Gastrocnemius medialis (tissue), 4 donors: ENCODE data around the gene HBS1L. TPM values are rescaled to one million over a fixed set of nuclear protein-coding genes. Genes with fewer than 3 reads are reported as not detected.
A peak's percentile ranks its signal among the peaks of the same experiment; 100 is the strongest.

ENCODE experiments used
- ATAC-seq, 2 donors: fragments of 150-250 bp; one replicate each; pipeline ENCODE4 v1.9.1; 2016
- DNase-seq, 2 donors: peaks; one replicate each; pipeline ENCODE4 v3.0.0-alpha.2; 2019
- H3K27ac ChIP-seq, 4 donors: fragments of 200-600 bp; sonication (generic); 1 replicate in 1 of 4; 2 replicates in 3 of 4; pipeline ENCODE4 v1.5.1; 2016 to 2018; ENCODE audit warnings: mild to moderate bottlenecking in 2 of 4, moderate library complexity in 1 of 4
- H3K27me3 ChIP-seq, 3 donors: fragments of 200-600 bp; sonication (generic) in 2 of 3; 1 replicate in 1 of 3; 2 replicates in 2 of 3; pipeline versions ENCODE4 v1.5.1 to v1.6.0; 2016 to 2019; ENCODE audit warnings: mild to moderate bottlenecking in 1 of 3, moderate library complexity in 1 of 3
- H3K36me3 ChIP-seq, 2 donors: fragments of 200-600 bp; sonication (generic) in 1 of 2; one replicate each; pipeline ENCODE4 v1.5.1; 2017 to 2018
- H3K4me1 ChIP-seq, 2 donors: fragments of 200-600 bp; sonication (generic) in 1 of 2; one replicate each; pipeline ENCODE4 v1.5.1; 2016 to 2017; ENCODE audit warnings: mild to moderate bottlenecking in 2 of 2
- H3K4me3 ChIP-seq, 4 donors: fragments of 200-600 bp; sonication (generic) in 3 of 4; 1 replicate in 1 of 4; 2 replicates in 3 of 4; pipeline ENCODE4 v1.5.1; 2016 to 2019; ENCODE audit warnings: mild to moderate bottlenecking in 2 of 4
- H3K9me3 ChIP-seq, 3 donors: fragments of 200-600 bp; sonication (generic) in 2 of 3; 1 replicate in 1 of 3; 2 replicates in 2 of 3; pipeline ENCODE4 v1.5.1; 2016 to 2019
- CTCF ChIP-seq, 5 experiments: fragments of 450-650 bp in 3 of 5; fragments of 200-600 bp in 2 of 5; sonication (generic) in 2 of 5; IDR thresholded peaks in 4 of 5; conservative IDR thresholded peaks in 1 of 5; 1 replicate in 4 of 5; 2 replicates in 1 of 5; pipeline ENCODE4 v1.5.1; 2016 to 2019; ENCODE audit warnings: antibody characterized with exemption in 5 of 5, mild to moderate bottlenecking in 3 of 5, moderate library complexity in 3 of 5
- POLR2A ChIP-seq, 2 donors: fragments of 450-650 bp; IDR thresholded peaks; one replicate each; pipeline ENCODE4 v1.6.1; 2017; ENCODE audit warnings: antibody characterized with exemption in 2 of 2, mild to moderate bottlenecking in 2 of 2, moderate library complexity in 2 of 2
- in situ Hi-C, 4 donors: fragments of 200-750 bp; cut with MboI; loops; one replicate each; pipeline versions ENCODE4 v1.15.0 to v1.8.0; 2017; ENCODE audit warnings: low sequenced_read_pairs in 4 of 4
- intact Hi-C: fragments of 100-400 bp; cut with DNase I; formaldehyde crosslinking; loops from one replicate; pipeline ENCODE4 v1.15.1; 2023; ENCODE audit warnings: low total_unique reads
- total RNA-seq, 4 donors: library from RNA; depleted of rRNA; stranded (reverse); fragments of >200 nt; gene quantifications; one replicate each; pipeline versions ENCODE4 v1.1.0 to v1.2.3, GENCODE V29; 2016

The HBS1L gene
- total RNA-seq = 100 to 1,000 TPM in 3 of 4 donors, 10 to 100 TPM in 1; 97.9 to 139 (median 120) TPM

- in situ Hi-C loops = no loop called here
- TF ChIP-seq POLR2A (IDR thresholded peaks at IDR 0.05) = peak; percentile 80 to 88
- no peak for TF ChIP-seq CTCF (IDR thresholded peaks at IDR 0.05 in 4 of 5, conservative IDR thresholded peaks at IDR 0.05 in 1 of 5)
- peak; percentile 92 to 96 for DNase-seq
These were observed at the start of gene HBS1L for GRCh38 chr6:135054569-135055498. Gene HBS1L, minus strand, starts transcription at chr6:135054822. Its CDS starts 131 bp downstream, at chr6:135054691.

DNA sequence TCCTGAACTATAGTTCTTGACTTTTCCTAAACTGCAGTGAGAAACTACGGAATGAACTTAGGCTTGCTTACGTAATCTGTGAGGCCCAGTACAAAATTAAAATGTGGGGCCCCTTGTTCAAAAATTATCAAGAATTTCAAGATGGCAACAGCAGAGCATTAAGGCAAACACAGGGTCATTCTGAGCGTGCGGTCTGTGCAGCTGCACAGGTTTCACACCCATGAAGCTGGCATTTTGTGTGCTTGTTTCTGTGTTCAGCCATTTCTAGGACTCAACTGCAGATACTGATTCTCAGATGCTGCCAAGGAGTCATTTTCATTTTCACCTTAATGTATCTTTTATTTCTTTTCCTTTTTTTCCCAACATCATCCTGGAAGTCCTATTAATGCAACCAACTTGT lies 49.6 kb upstream of the HBS1L start:
- ATAC-seq = no peak
- no peak for DNase-seq
- Histone ChIP-seq H3K36me3 (no peaks in the 10 kb centered on the region), H3K4me1 (no peaks in the 10 kb centered on the region), H3K27ac (no peak overlapping the region), H3K9me3 (no peaks in the 10 kb centered on the region), H3K4me3 (no peak overlapping the region), H3K27me3 (no peaks in the 10 kb centered on the region)
- no peak for TF ChIP-seq CTCF (IDR thresholded peaks at IDR 0.05 in 4 of 5, conservative IDR thresholded peaks at IDR 0.05 in 1 of 5)
- TF ChIP-seq POLR2A (IDR thresholded peaks at IDR 0.05) = no peak
- in situ Hi-C loops = no loop called here
- intact Hi-C loops = no loop called here

More at GRCh38 chr6:135054569-135055498, at the start of gene HBS1L:
- H3K27me3 ChIP-seq = no peaks in the 10 kb centered on the region
- H3K27ac ChIP-seq = peak within 1 kb of the TSS; percentile 86 to 89 (median 88)
- H3K4me1 ChIP-seq = peaks cover 13 to 28% of the 10 kb centered on the region in 2 donors
- peak within 1 kb of the TSS; percentile 77 to 90 (median 86) for H3K4me3 ChIP-seq
- no peaks in the 10 kb centered on the region for H3K9me3 ChIP-seq
- peak; percentile 95 to 99 for ATAC-seq
- intact Hi-C loops = loop anchor here (10.0 kb wide), 2 partner anchors 440 to 880 kb away; partner anchors contain the start of gene AHI1
- peaks cover 0 to 4% of the 10 kb centered on the region in 2 donors for H3K36me3 ChIP-seq

DNA sequence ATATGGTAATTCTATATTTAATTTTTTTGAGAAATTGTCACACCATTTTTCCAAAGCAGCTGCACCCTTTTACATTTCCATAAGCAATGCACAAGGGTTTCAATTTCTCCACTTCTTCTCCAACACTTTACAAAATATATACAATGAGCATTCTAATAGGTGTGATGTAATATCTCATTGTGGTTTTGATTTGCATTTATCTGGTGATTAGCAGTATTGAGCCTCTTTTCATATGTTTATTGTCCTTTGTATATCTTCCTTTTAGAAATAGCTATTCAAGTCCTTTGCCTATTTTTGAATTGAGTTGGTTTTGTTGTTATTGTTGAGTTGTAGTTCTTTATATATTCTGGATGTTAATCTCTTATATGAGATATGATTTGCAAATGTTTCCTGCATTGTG lies 47.6 kb upstream of the HBS1L start:
- Histone ChIP-seq H3K27ac (no peak overlapping the region), H3K4me1 (no peaks in the 10 kb centered on the region), H3K4me3 (no peak overlapping the region), H3K27me3 (no peaks in the 10 kb centered on the region), H3K9me3 (no peaks in the 10 kb centered on the region), H3K36me3 (no peaks in the 10 kb centered on the region)
- TF ChIP-seq CTCF (IDR thresholded peaks at IDR 0.05 in 4 of 5, conservative IDR thresholded peaks at IDR 0.05 in 1 of 5) = no peak
- TF ChIP-seq POLR2A (IDR thresholded peaks at IDR 0.05) = no peak
- ATAC-seq = no peak
- in situ Hi-C loops (no loop called here), intact Hi-C loops (no loop called here)
- no peak for DNase-seq

DNA sequence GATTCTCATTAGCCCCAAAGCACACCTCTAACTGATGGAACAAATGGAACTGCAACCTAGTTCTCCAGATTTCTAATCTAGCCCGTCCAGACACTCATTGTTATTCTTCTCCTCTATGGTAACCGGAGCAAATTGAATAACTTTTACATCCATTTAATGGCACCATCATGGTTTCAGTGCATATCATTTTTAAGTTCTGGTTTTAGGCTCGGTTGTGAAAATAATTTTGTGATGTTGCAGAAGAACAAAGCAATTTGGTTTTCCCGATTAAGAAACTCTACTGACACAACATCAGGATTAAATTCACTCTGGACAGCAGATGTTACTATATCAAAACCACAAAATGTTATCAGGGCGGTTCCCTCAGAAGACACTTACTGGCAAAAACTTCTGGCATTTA lies 42.5 kb upstream of the HBS1L start:
- H3K4me1 ChIP-seq = no peaks in the 10 kb centered on the region
- no peaks in the 10 kb centered on the region for H3K36me3 ChIP-seq
- no peaks in the 10 kb centered on the region for H3K9me3 ChIP-seq
- no peaks in the 10 kb centered on the region for H3K27me3 ChIP-seq
- intact Hi-C loops (no loop called here), in situ Hi-C loops (no loop called here)
- ATAC-seq = no peak
- DNase-seq = no peak
- no peak overlapping the region for H3K27ac ChIP-seq
- TF ChIP-seq POLR2A (IDR thresholded peaks at IDR 0.05) = no peak
- no peak for TF ChIP-seq CTCF (IDR thresholded peaks at IDR 0.05 in 4 of 5, conservative IDR thresholded peaks at IDR 0.05 in 1 of 5)
- no peak overlapping the region for H3K4me3 ChIP-seq
